Activated T-cell treated with anti-CD3 and anti-CD28 coated beads, Interleukin-2, amount 50 U/mL, for 4 hours (primary cell): Measurements from ENCODE around the gene THUMPD3. TPM values are rescaled to one million over a fixed set of nuclear protein-coding genes. Genes with fewer than 3 reads are reported as not detected.

Experiments
- total RNA-seq, 3 donors: library from RNA; stranded (reverse); gene quantifications; one replicate each; pipeline ENCODE4 v1.2.1, GENCODE V29; 2021

The THUMPD3 gene
- total RNA-seq, 3 donors from 2014 or later: 69.0 to 77.4 (median 73.1) TPM

Other genes with a start within 250 kb of the THUMPD3 start
- 1 to 10 TPM in 1 of 3 donors, under 1 TPM in 2; 0.27 to 2.0 (median 0.42) TPM for gene SRGAP3, start 113.4 kb upstream of the THUMPD3 start, total RNA-seq
- gene SETD5, start 34.6 kb downstream of the THUMPD3 start, total RNA-seq: 10 to 100 TPM; 67.3 to 78.1 (median 71.8) TPM
- not detected for gene LHFPL4, start 190.8 kb downstream of the THUMPD3 start, total RNA-seq